ENCODE measurements around the gene ENPP3. TPM values are rescaled to one million over a fixed set of nuclear protein-coding genes. Genes with fewer than 3 reads are reported as not detected.

The ENPP3 gene
- total and polyA plus RNA-seq, 10 of the 15 experiments (the other 5 are each of a cell fraction or from before 2014, with no cell fraction given) = 0.01 TPM; not detected in 9

- TF ChIP-seq BHLHE40 (IDR thresholded peaks at IDR 0.05; ENCODE audit: borderline replicate concordance in 1 of 2, low read depth in 2 of 2, low read length in 1 of 2) (0 out of 4 replicates have a peak, but pooled peaks of 1 of the 2 experiments have one; percentile 40), TCF7 (IDR thresholded peaks at IDR 0.05; ENCODE audit: borderline replicate concordance) (peak; percentile 17; the same call in 1 of the 2 replicates), HDAC2 (IDR thresholded peaks at IDR 0.05) (no peak), IKZF1 (conservative IDR thresholded peaks at IDR 0.05) (no peak), LARP7 (IDR thresholded peaks at IDR 0.05) (no peak), FOXK2 (IDR thresholded peaks at IDR 0.05) (no peak), SIN3A (IDR thresholded peaks at IDR 0.05; ENCODE audit: low read depth, low read length) (no peak), SIX5 (IDR thresholded peaks at IDR 0.05; ENCODE audit: low read depth, low read length, severe bottlenecking) (no peak), ZNF687 (IDR thresholded peaks at IDR 0.05) (no peak), RCOR1 (conservative IDR thresholded peaks at IDR 0.05; ENCODE audit: low read depth, low read length) (0 out of 2 replicates have a peak, but pooled peaks have one; percentile 28), PRDM15 (CRISPR knock-in tag; IDR thresholded peaks at IDR 0.05) (no peak), NR2C1 (IDR thresholded peaks at IDR 0.05) (no peak), CHD4 (IDR thresholded peaks at IDR 0.05) (no peak), NFXL1 (IDR thresholded peaks at IDR 0.05; ENCODE audit: borderline replicate concordance) (no peak), ZNF384 (IDR thresholded peaks at IDR 0.05; ENCODE audit: borderline replicate concordance, low read depth, low read length) (no peak), ZBED1 (IDR thresholded peaks at IDR 0.05; ENCODE audit: borderline replicate concordance) (peak; percentile 92), TCF12 (IDR thresholded peaks at IDR 0.05; ENCODE audit: low read depth, low read length) (no peak), CREM (IDR thresholded peaks at IDR 0.05; ENCODE audit: low read depth) (peak; percentile 62), IRF3 (IDR thresholded peaks at IDR 0.05) (no peak), ZBTB4 (CRISPR knock-in tag; IDR thresholded peaks at IDR 0.05) (no peak)
Measured at GRCh38 chr6:131685266-131685780, 48.2 kb downstream of the ENPP3 start (continued).

Measured in GM12878 (cell line).